Measurements from ENCODE around the gene KDM2B.
A peak's percentile ranks its signal among the peaks of the same experiment; 100 is the strongest.

The KDM2B gene

DNA sequence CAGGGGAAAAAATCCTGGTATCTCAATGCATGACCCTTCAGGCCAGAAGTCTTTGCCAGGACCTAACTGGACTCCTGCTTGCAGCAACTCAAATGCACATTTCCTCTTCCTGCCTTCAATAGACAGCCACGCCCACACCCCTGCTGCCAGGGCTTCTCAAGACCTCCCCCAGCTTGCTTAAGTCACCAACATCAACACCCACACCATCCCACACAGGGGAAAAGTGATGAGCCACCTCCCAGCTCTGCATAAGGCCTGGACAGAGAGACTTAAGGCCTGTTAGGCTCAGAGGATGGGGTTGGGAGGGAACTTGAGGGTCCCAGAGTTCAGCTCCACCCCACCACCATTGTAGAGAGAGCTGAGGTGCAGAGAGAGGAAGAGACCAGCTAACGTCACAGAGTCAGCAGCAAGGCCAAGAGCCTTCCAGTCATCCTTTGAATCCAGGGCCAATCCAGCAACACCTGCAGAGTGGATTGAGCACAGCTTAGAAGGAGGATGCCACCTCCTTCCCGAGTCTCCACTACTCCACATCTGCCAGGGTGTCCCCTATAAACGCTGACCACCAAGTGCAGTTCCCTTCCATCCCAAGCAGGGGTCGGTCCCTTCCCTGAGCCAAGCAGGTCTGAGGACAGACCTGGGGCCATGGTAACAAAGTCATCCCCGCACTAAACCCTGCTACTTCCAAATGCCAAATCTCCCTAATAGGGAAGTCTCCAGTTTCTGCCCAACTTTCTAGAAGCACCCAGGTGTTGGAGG is 50.0 kb downstream of the KDM2B start:
- POLR2A ChIA-PET, result interaction anchor here (0.5 kb wide), 1 partner anchor 93 kb away, joined by 3 read pairs; no protein-coding TSS in a partner anchor

DNA sequence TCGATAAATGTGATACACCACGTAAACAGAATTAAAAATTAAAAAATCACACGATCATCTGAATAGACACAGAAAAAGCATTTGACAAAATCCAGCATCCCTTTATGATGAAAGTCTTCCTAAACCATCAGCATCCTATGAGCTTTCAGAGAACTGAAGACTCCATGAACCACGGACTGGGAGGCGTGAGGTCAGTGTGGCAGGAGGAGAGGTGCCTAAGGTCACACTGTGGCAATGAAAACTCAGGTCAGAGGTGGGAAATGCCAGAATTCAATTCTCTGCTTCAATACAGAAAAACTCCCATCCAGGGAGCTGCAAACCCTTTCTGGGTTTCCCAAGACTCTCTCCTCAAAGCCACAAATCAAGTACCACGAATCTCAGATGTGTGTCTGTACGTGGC is 51.6 kb downstream of the KDM2B start:
- POLR2A ChIA-PET, result interaction anchor here (0.6 kb wide), 1 partner anchor 125 kb away, joined by 3 read pairs; no protein-coding TSS in a partner anchor
- no peak for TF ChIP-seq CTCF (IDR thresholded peaks at IDR 0.05; ENCODE audit: insufficient read depth, low read length, missing control alignments)
- CTCF ChIA-PET, result interaction anchor here (2.0 kb wide), 1 partner anchor 50 kb away, joined by 6 read pairs; no protein-coding TSS in a partner anchor
- no peak overlapping the region for H3K4me3 ChIP-seq (ENCODE audit: low read depth, low read length)
- DNase-seq (ENCODE audit: low read depth, low spot score), result no peak

More for the DNA sequence above, 50.0 kb downstream of the KDM2B start:
- TF ChIP-seq CTCF (IDR thresholded peaks at IDR 0.05; ENCODE audit: insufficient read depth, low read length, missing control alignments), result no peak
- peak; percentile 33 for DNase-seq (ENCODE audit: low read depth, low spot score)
- H3K4me3 ChIP-seq (ENCODE audit: low read depth, low read length), result no peak overlapping the region
- CTCF ChIA-PET, result interaction anchor here (1.2 to 2.0 kb wide), 3 partner anchors 23 to 141 kb away, joined by 3 to 6 read pairs (median 3); no protein-coding TSS in a partner anchor

GRCh38 chr12:121525411-121525810 is 55.4 kb downstream of the KDM2B start:
- no peak for DNase-seq (ENCODE audit: low read depth, low spot score)
- H3K4me3 ChIP-seq (ENCODE audit: low read depth, low read length), result no peak overlapping the region
- TF ChIP-seq CTCF (IDR thresholded peaks at IDR 0.05; ENCODE audit: insufficient read depth, low read length, missing control alignments), result no peak
- CTCF ChIA-PET, result interaction anchor here (1.4 to 1.6 kb wide), 3 partner anchors 24 to 31 kb away, joined by 4 to 5 read pairs (median 4); no protein-coding TSS in a partner anchor
- POLR2A ChIA-PET, result no interaction called here

DNA sequence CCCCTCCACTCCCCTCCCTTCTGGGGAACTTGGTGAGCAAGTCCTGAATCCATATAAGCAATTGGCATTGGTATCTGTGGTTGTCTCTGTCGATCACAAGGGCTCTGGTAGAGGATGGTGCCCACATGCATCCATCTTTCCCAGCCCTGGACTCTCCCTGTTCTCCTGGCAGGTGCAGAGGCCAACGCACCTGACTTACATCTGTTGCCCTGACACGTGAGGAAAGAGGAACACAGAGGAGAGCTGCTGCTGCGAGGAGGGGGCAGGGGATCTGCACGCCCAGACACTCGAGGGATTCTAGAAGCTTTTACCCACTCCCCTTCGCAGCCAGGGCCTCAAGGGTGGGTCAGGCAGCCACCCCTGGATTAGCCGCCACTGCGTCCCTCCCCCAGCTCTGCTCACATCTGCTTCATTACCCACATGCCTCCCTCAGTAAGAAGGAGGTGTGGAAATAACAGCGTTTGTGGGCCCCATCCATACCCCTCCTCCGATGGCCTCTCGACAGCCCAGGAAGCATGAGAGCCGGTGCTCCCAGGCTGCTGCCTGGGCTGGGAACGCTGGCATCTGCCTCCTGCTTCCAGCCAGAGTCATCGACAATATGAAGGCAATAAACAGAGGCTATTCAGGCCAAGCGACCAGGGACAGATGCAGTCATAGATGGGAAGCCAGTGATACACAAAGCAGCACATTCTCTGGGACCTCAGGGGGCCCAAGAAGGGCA is 56.5 kb downstream of the KDM2B start:
- TF ChIP-seq CTCF (IDR thresholded peaks at IDR 0.05; ENCODE audit: insufficient read depth, low read length, missing control alignments), result no peak
- ChIA-PET POLR2A (no interaction called here), CTCF (interaction anchor here (0.6 to 1.1 kb wide), 2 partner anchors 10 to 269 kb away, joined by 3 read pairs; partner anchors contain the start of gene RHOF)
- H3K4me3 ChIP-seq (ENCODE audit: low read depth, low read length), result no peak overlapping the region
- DNase-seq (ENCODE audit: low read depth, low spot score), result no peak

DNA sequence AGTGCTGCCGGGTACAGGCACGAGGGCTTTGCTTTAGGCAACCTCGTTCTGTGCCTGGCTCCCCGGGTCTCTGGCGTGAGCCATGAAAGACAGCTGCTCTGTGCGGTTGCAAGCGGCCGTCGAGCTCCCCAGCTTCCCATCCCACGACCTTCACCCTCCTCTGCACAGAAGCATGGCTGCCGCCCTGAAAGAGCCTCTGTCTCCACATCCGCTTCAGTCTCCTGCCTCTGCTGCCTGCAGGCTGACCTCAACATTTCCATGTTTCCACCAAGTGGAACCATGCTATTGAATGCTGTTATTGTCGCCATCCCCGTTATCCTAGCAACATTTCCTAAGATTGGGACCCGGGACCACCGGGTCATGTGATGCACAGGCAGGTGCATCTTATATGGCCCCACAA is 57.1 kb downstream of the KDM2B start:
- DNase-seq (ENCODE audit: low read depth, low spot score), result no peak
- no peak for TF ChIP-seq CTCF (IDR thresholded peaks at IDR 0.05; ENCODE audit: insufficient read depth, low read length, missing control alignments)
- ChIA-PET POLR2A (no interaction called here), CTCF (interaction anchor here (1.1 kb wide), 1 partner anchor 270 kb away, joined by 3 read pairs; the partner anchor contains the start of gene RHOF)
- no peak overlapping the region for H3K4me3 ChIP-seq (ENCODE audit: low read depth, low read length)

DNA sequence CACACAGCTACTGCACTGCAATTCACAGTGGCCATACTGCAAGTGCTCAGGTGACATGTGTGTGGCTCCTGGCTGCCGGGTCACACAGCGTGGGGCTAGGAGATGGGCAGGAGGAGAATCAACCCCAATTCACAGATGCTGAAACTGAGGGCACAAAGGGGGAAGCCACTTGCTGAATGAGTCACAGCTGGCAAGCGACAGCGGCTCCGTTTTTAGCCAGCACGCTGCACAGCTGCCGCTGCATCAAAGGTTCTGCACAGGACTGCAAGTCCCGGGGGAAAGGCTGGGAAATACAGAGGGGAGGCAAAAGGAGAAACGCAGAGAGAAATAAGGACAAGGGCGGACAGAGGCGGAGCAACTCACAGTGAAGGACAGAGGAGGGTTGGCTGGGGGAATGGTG is 57.9 kb downstream of the KDM2B start:
- TF ChIP-seq CTCF (IDR thresholded peaks at IDR 0.05; ENCODE audit: insufficient read depth, low read length, missing control alignments), result no peak

More for the DNA sequence above, 57.9 kb downstream of the KDM2B start:
- no peak for DNase-seq (ENCODE audit: low read depth, low spot score)
- CTCF ChIA-PET, result no interaction called here
- POLR2A ChIA-PET, result no interaction called here
- no peak overlapping the region for H3K4me3 ChIP-seq (ENCODE audit: low read depth, low read length)
